Spleen (tissue), 11 donors: ENCODE data around the gene ECM2. TPM values are rescaled to one million over a fixed set of nuclear protein-coding genes. Genes with fewer than 3 reads are reported as not detected.

Experiments
- DNase-seq: peaks from one replicate; pipeline ENCODE4 v3.0.0-alpha.2; 2020
- H3K27ac ChIP-seq, 8 donors: fragments of 200-600 bp; sonication (generic) in 7 of 8; 1 replicate in 4 of 8; 2 replicates in 4 of 8; pipeline versions ENCODE4 v1.5.0 to v1.8.0; 2016 to 2021; ENCODE audit warnings: inconsistent platforms in 4 of 8, mild to moderate bottlenecking in 4 of 8, moderate library complexity in 1 of 8
- H3K27me3 ChIP-seq, 7 donors: fragments of 200-600 bp; sonication (generic) in 6 of 7; replicated peaks in 1 of 7; 1 replicate in 4 of 7; 2 replicates in 3 of 7; pipeline versions ENCODE4 v1.5.0 to v1.8.0; 2016 to 2021; ENCODE audit warnings: inconsistent platforms in 3 of 7, mild to moderate bottlenecking in 1 of 7
- H3K36me3 ChIP-seq, 6 donors: fragments of 200-600 bp; sonication (generic) in 5 of 6; 1 replicate in 4 of 6; 2 replicates in 2 of 6; pipeline versions ENCODE4 v1.5.0 to v1.8.0; 2016 to 2021; ENCODE audit warnings: inconsistent platforms in 2 of 6
- H3K4me1 ChIP-seq, 6 donors: fragments of 200-600 bp; sonication (generic) in 5 of 6; 1 replicate in 3 of 6; 2 replicates in 3 of 6; pipeline versions ENCODE4 v1.5.0 to v1.8.0; 2016 to 2021; ENCODE audit warnings: inconsistent platforms in 3 of 6
- H3K4me3 ChIP-seq, 8 donors: fragments of 200-600 bp; sonication (generic) in 7 of 8; 1 replicate in 4 of 8; 2 replicates in 4 of 8; pipeline versions ENCODE4 v1.5.0 to v1.8.0; 2016 to 2021; ENCODE audit warnings: inconsistent platforms in 4 of 8, mild to moderate bottlenecking in 4 of 8, moderate library complexity in 2 of 8
- H3K9me3 ChIP-seq, 8 donors: fragments of 200-600 bp; sonication (generic) in 7 of 8; 1 replicate in 4 of 8; 2 replicates in 4 of 8; pipeline versions ENCODE4 v1.5.0 to v1.8.0; 2016 to 2021; ENCODE audit warnings: inconsistent platforms in 4 of 8
- POLR2A ChIP-seq, 3 donors: fragments of 450-650 bp; IDR thresholded peaks; one replicate each; pipeline ENCODE4 v1.5.1; 2017; ENCODE audit warnings: antibody characterized with exemption in 3 of 3, mild to moderate bottlenecking in 1 of 3
- POLR2AphosphoS5 ChIP-seq, 3 donors: sonication (generic); formaldehyde crosslinking; IDR thresholded peaks; one replicate each; pipeline ENCODE4 v1.5.1; 2017; ENCODE audit warnings: antibody characterized with exemption in 3 of 3
- WGBS, 5 donors: extraction: QIAGEN DNeasy Blood & Tissue Kit in 3 of 5; methylation state at CpG; one replicate each; pipeline versions ENCODE4 v1.1.5 to v1.1.7; 2013 to 2018; 5-methylcytosine and 5-hydroxymethylcytosine counted together
- intact Hi-C: fragments of 100-400 bp; cut with DNase I; formaldehyde crosslinking; loops from one replicate; pipeline ENCODE4 v1.15.0; 2023; ENCODE audit warnings: low total_unique reads
- microRNA-seq, 3 donors: library from miRNA; unstranded; fragments of <30 nt; microRNA quantifications; one replicate each; pipeline versions ENCODE4 to v1.1.0, GENCODE V29; 2019 to 2020
- polyA plus RNA-seq, 3 donors: library from polyadenylated mRNA; stranded (reverse); fragments of 200-250 nt; gene quantifications; one replicate each; pipeline ENCODE4 v1.2.1, GENCODE V29; 2013
- small RNA-seq, 4 donors: library from RNA; depleted of rRNA; stranded (forward); fragments of <200 nt; gene quantifications; one replicate each; pipeline ENCODE3, GENCODE V24; 2016
- total RNA-seq, 7 donors: library from RNA; depleted of rRNA in 3 of 7; stranded (reverse); fragments of >200 nt in 3 of 7; fragmentation: NEBNext Ultra II Directional in 4 of 7; extraction: Animal tissue kit (Norgen Biotek cat#: 25700) in 4 of 7; gene quantifications; one replicate each; pipeline versions ENCODE4 v1.1.0 to v1.2.1, GENCODE V29; 2016 to 2021
- TF ChIP-seq, protein P1 (sequence below), 11 experiments: fragments of 200-600 bp in 7 of 11; fragments of 450-650 bp in 4 of 11; sonication (generic) in 4 of 11; IDR thresholded peaks in 8 of 11; conservative IDR thresholded peaks in 3 of 11; 1 replicate in 7 of 11; 2 replicates in 4 of 11; pipeline versions ENCODE4 v1.4.0 to v1.8.0; 2016 to 2021; ENCODE audit warnings: antibody characterized with exemption in 11 of 11, inconsistent platforms in 4 of 11, mild to moderate bottlenecking in 1 of 11
- donor health status: healthy with polysubstance abuse.
- donor health status: DM: no; HTN: no; CAD: no; lungs with moderate emphysema.
- donor health status: DM: no; HTN: no; CAD: no.
- donor health status: Bipolar disorder and iron deficiency.
- donor health status: healthy.
- donor health status: DM: no; HTN: no; CAD: no.
- donor health status: DM: yes; HTN: yes; CAD: no.

Gene ECM2
- total and polyA plus RNA-seq, 10 donors: 0.22 to 1.7 (median 0.47) TPM; not detected in 2

DNA sequence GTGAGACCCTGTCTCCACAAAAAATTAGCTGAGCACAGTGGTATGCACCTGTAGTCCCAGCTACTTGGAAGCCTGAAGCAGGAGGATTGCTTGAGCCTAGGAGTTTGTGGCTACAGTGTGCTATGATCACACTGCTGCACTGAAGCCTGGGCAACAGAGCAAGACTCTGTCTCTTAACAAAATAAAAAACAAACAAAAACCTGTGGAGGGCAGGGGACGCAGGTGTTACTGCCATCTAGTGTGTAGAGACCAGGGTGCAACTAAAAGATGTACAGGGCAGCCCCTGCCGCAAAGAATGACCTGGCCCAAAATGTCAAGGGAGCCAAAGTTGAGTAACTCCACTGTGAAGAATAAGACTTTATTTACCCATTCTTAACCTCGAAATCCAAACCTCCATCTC, 80.6 kb downstream of the ECM2 start:
- WGBS, 5 donors: 81 to 94% (median 89%) methylated on average over 3 of the region's 3 CpGs
- Histone ChIP-seq H3K4me3 (no peak overlapping the region), H3K36me3 (no peaks in the 10 kb centered on the region), H3K4me1 (no peaks in the 10 kb centered on the region), H3K27ac (no peak overlapping the region), H3K9me3 (peaks cover 0 to 5% (median 0%) of the 10 kb centered on the region in 8 donors), H3K27me3 (no peaks in the 10 kb centered on the region)
- intact Hi-C loops: no loop called here
- TF ChIP-seq, protein P1, sequence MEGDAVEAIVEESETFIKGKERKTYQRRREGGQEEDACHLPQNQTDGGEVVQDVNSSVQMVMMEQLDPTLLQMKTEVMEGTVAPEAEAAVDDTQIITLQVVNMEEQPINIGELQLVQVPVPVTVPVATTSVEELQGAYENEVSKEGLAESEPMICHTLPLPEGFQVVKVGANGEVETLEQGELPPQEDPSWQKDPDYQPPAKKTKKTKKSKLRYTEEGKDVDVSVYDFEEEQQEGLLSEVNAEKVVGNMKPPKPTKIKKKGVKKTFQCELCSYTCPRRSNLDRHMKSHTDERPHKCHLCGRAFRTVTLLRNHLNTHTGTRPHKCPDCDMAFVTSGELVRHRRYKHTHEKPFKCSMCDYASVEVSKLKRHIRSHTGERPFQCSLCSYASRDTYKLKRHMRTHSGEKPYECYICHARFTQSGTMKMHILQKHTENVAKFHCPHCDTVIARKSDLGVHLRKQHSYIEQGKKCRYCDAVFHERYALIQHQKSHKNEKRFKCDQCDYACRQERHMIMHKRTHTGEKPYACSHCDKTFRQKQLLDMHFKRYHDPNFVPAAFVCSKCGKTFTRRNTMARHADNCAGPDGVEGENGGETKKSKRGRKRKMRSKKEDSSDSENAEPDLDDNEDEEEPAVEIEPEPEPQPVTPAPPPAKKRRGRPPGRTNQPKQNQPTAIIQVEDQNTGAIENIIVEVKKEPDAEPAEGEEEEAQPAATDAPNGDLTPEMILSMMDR (IDR thresholded peaks at IDR 0.05 in 8 of 11, conservative IDR thresholded peaks at IDR 0.05 in 3 of 11): no peak
- no peak for TF ChIP-seq POLR2AphosphoS5 (IDR thresholded peaks at IDR 0.05)
- no peak for TF ChIP-seq POLR2A (IDR thresholded peaks at IDR 0.05)
- DNase-seq: no peak

DNA sequence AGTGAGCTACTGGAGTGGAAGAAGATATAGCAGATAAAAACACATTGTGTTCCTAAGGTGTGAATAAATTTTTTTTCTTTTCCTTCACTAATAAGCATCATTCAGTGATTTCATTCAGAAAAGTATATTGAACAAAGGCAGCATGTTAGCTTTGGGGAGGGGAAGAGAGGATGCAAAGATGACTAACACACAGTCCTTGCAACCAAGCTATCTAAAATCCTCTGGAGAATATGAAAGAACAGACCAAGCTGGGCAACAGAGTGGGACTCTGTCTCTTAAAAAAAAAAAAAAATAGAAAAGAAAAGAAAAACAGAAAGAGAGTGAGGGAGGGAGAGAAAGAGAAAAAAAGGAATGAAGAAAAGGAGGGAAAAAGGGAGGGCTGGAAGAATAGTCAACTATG, 89.3 kb downstream of the ECM2 start:
- no peaks in the 10 kb centered on the region for H3K36me3 ChIP-seq
- no peaks in the 10 kb centered on the region for H3K27me3 ChIP-seq
- H3K9me3 ChIP-seq: peaks cover 0 to 5% (median 0%) of the 10 kb centered on the region in 8 donors
- H3K4me1 ChIP-seq: no peaks in the 10 kb centered on the region
- H3K4me3 ChIP-seq: no peak overlapping the region
- intact Hi-C loops: no loop called here
- H3K27ac ChIP-seq: no peak overlapping the region
- TF ChIP-seq, protein P1 (IDR thresholded peaks at IDR 0.05 in 8 of 11, conservative IDR thresholded peaks at IDR 0.05 in 3 of 11): no peak
- TF ChIP-seq POLR2AphosphoS5 (IDR thresholded peaks at IDR 0.05) (no peak), POLR2A (IDR thresholded peaks at IDR 0.05) (no peak)
- DNase-seq: no peak

Small RNA genes lying within 50 kb of the gene (microRNA-seq; reads per million reads assigned to microRNA genes)
- 0 reads per million in 3 donors for gene MIR4670

Small RNA genes lying within 50 kb of the gene (small RNA-seq; reads per million reads assigned to genes)
- 0 reads per million in 4 donors for gene AL157827.1
- 0 reads per million in 4 donors for gene MIR4670

Other genes starting within 250 kb of the ECM2 start
- 100 to 1,000 TPM in 1 of 7 donors, 10 to 100 TPM in 6; 58.3 to 110 (median 71.5) TPM for gene IARS1, start 242.3 kb downstream of the ECM2 start, total RNA-seq
- gene IARS1, start 242.3 kb downstream of the ECM2 start, polyA plus RNA-seq: 10 to 100 TPM; 16.0 to 25.6 (median 22.9) TPM
- gene NOL8, start 210.6 kb downstream of the ECM2 start, total RNA-seq: 10 to 100 TPM; 37.0 to 70.6 (median 43.4) TPM
- gene NOL8, start 210.6 kb downstream of the ECM2 start, polyA plus RNA-seq: 10 to 100 TPM; 29.9 to 38.2 (median 34.2) TPM
- 10 to 100 TPM in 2 of 7 donors, 1 to 10 TPM in 5; 5.4 to 15.8 (median 6.9) TPM for gene CENPP, start 210.0 kb downstream of the ECM2 start, total RNA-seq
- gene CENPP, start 210.0 kb downstream of the ECM2 start, polyA plus RNA-seq: 1 to 10 TPM; 1.7 to 2.1 (median 2.0) TPM
- gene OGN, start 131.4 kb downstream of the ECM2 start, total RNA-seq: 1 to 10 TPM in 1 of 7 donors, under 1 TPM in 5, not detected in 1; 0.14 to 1.2 (median 0.61) TPM
- gene OGN, start 131.4 kb downstream of the ECM2 start, polyA plus RNA-seq: 1 to 10 TPM in 1 of 3 donors, under 1 TPM in 2; 0.48 to 1.3 (median 0.57) TPM
- under 1 TPM in 6 of 7 donors, not detected in 1; 0.10 to 0.85 (median 0.57) TPM for gene OMD, start 111.5 kb downstream of the ECM2 start, total RNA-seq
- 1 to 10 TPM in 1 of 3 donors, under 1 TPM in 2; 0.28 to 1.0 (median 0.61) TPM for gene OMD, start 111.5 kb downstream of the ECM2 start, polyA plus RNA-seq
- gene ASPN, start 53.5 kb downstream of the ECM2 start, total RNA-seq: 1 to 10 TPM in 3 of 7 donors, under 1 TPM in 3, not detected in 1; 0.32 to 2.0 (median 1.0) TPM
- 1 to 10 TPM in 1 of 3 donors, under 1 TPM in 2; 0.64 to 1.1 (median 0.83) TPM for gene ASPN, start 53.5 kb downstream of the ECM2 start, polyA plus RNA-seq
- 10 to 100 TPM in 6 of 7 donors, 1 to 10 TPM in 1; 10.0 to 14.6 (median 12.1) TPM for gene IPPK, start 134.1 kb upstream of the ECM2 start, total RNA-seq
- 1 to 10 TPM; 6.1 to 7.9 (median 6.4) TPM for gene IPPK, start 134.1 kb upstream of the ECM2 start, polyA plus RNA-seq
- 10 to 100 TPM; 30.6 to 55.7 (median 36.8) TPM for gene BICD2, start 228.8 kb upstream of the ECM2 start, total RNA-seq
- gene BICD2, start 228.8 kb upstream of the ECM2 start, polyA plus RNA-seq: 10 to 100 TPM in 2 of 3 donors, 1 to 10 TPM in 1; 9.4 to 12.0 (median 11.7) TPM